Pancreas (tissue), 10 donors: ENCODE results near the gene PRR30. TPM values are rescaled to one million over a fixed set of nuclear protein-coding genes. Genes with fewer than 3 reads are reported as not detected.
A peak's percentile ranks its signal among the peaks of the same experiment; 100 is the strongest.

Experiments
- ATAC-seq, 4 donors: fragments of 200-7000 bp; cut with Tn5 transposase; one replicate each; pipeline versions ENCODE4 v1.8.0 to v1.9.1; 2020; ENCODE audit warnings: mild to moderate bottlenecking in 4 of 4, moderate library complexity in 4 of 4
- DNase-seq, 6 donors: peaks; one replicate each; pipeline ENCODE4 v3.0.0-alpha.2; 2020
- FAIRE-seq: peaks from 2 replicates; lab custom pipeline; 2012; peaks lifted over from hg19 to GRCh38; lab: Jason Lieb, UNC
- H3K27ac ChIP-seq, 4 donors: fragments of 200-600 bp; sonication (generic); 1 replicate in 3 of 4; 2 replicates in 1 of 4; pipeline versions ENCODE4 v1.5.0 to v1.8.0; 2020
- H3K27me3 ChIP-seq, 4 donors: fragments of 200-600 bp; one replicate each; pipeline ENCODE4 v1.8.0; 2021
- H3K36me3 ChIP-seq, 3 donors: fragments of 200-600 bp; sonication (generic) in 1 of 3; one replicate each; pipeline versions ENCODE4 v1.5.0 to v1.8.0; 2020 to 2021
- H3K4me1 ChIP-seq, 3 donors: fragments of 200-600 bp; one replicate each; pipeline ENCODE4 v1.8.0; 2021
- H3K4me3 ChIP-seq, 4 donors: fragments of 200-600 bp; sonication (generic) in 2 of 4; one replicate each; pipeline versions ENCODE4 v1.5.0 to v1.8.0; 2020 to 2021
- H3K9me3 ChIP-seq, 4 donors: fragments of 200-600 bp; one replicate each; pipeline ENCODE4 v1.8.0; 2021
- WGBS, 2 donors: extraction: QIAGEN DNeasy Blood & Tissue Kit; methylation state at CpG; one replicate each; pipeline ENCODE4 v1.1.7; 2013; 5-methylcytosine and 5-hydroxymethylcytosine counted together
- intact Hi-C, 3 donors: fragments of 100-400 bp; cut with DNase I; formaldehyde crosslinking; loops; one replicate each; pipeline versions ENCODE4 v1.11.1 to v1.14.2; 2022
- polyA plus RNA-seq, 2 donors: library from polyadenylated mRNA; stranded (reverse); fragments of 200-250 nt; gene quantifications; one replicate each; pipeline ENCODE4 v1.2.3, GENCODE V29; 2013
- total RNA-seq, 6 donors: library from RNA; stranded (reverse); fragmentation: NEBNext Ultra II Directional in 4 of 6; extraction: Animal tissue kit (Norgen Biotek cat#: 25700) in 4 of 6; gene quantifications; one replicate each; pipeline versions ENCODE4 v1.2.1 to v1.2.4, GENCODE V29; 2021 to 2023
- TF ChIP-seq, protein P1 (sequence below), 4 donors: fragments of 200-600 bp; sonication (generic) in 3 of 4; IDR thresholded peaks; one replicate each; pipeline versions ENCODE4 v1.5.0 to v1.8.0; 2021; ENCODE audit warnings: antibody characterized with exemption in 4 of 4
- donor health status: healthy with polysubstance abuse.
- donor health status: DM: no; HTN: no; CAD: no; lungs with moderate emphysema.
- donor health status: DM: no; HTN: no; CAD: no.
- donor health status: control.
- donor health status: control.
- donor health status: Bipolar disorder and iron deficiency.
- donor health status: DM: yes; HTN: yes; CAD: no.
- donor health status: DM: no; HTN: no; CAD: no.
- donor health status: DM: no; HTN: no; CAD: no.
- donor health status: DM: yes; HTN: yes; CAD: no.

Gene PRR30
- total and polyA plus RNA-seq, 8 donors, result not detected

DNA sequence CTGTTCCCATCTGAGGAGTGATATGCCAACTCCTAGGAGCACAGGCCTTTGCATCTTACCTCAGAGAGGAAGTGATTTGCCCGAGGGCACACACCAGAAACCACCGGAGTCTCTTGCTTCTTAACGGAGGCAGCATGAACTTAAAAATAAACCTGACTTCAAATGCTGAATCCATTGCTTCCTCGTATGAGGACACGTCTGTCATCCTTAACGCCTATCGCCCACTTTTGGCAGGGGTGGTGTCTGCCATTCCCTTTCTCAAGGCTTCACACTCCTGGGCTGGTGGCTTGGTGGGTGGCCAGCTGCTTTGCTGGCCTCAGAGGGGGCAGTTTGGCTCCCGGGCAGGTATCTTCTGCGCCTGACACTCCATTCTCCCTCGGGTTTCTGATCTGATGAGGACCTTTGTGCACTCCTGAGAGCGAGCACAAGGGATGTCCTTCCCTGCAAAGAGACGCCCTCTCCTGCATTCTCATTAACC is 3.7 kb downstream of the PRR30 start:
- no peak overlapping the region for H3K27ac ChIP-seq
- FAIRE-seq, result no peak
- intact Hi-C loops, result no loop called here

DNA sequence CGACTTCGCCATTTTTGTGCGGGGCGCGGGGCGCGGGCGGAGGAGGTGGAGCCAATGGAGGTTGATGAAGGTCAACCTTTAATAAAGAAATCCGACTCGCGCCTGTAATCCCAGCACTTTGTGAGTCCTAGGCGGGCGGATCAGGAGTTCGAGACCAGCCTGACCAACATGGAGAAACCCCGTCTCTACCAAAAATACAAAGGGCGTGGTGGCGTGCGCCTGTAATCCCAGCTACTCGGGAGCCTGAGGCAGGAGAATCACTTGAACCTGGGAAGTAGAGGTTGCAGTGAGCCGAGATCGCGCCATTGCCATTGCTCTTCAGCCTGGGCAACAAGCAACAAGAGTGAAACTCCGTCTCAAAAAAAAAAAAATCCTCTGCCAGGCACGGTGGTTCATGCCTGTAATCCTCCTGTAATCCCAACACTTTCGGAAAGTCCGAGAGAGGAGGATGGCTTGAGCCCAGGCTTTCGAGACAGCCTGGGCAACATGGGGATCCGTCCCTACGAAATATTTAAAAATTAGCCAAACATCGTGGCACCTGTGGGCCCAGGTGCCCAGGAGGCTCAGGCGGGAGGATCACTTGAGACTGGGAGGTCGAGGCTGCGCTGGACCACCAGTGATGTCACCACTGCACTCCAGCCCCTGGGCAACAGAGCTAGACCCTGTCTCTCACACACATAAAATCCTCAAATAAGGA is 4.3 kb downstream of the PRR30 start:
- Histone ChIP-seq H3K4me3 (peak overlapping the region in 3 of 4 donors; percentile 75 to 98 (median 94)), H3K36me3 (peaks cover 6 to 16% (median 12%) of the 10 kb centered on the region in 3 donors), H3K4me1 (peaks cover 0 to 6% (median 6%) of the 10 kb centered on the region in 3 donors), H3K27ac (peak overlapping the region in 3 of 4 donors; percentile 73 to 81 (median 74)), H3K27me3 (no peaks in the 10 kb centered on the region), H3K9me3 (no peaks in the 10 kb centered on the region)
- 53 to 54% methylated on average over 33 of the region's 33 CpGs for WGBS, 2 donors
- intact Hi-C loops, result no loop called here
- DNase-seq (no peak), ATAC-seq (no peak), FAIRE-seq (no peak)
- TF ChIP-seq, protein P1, sequence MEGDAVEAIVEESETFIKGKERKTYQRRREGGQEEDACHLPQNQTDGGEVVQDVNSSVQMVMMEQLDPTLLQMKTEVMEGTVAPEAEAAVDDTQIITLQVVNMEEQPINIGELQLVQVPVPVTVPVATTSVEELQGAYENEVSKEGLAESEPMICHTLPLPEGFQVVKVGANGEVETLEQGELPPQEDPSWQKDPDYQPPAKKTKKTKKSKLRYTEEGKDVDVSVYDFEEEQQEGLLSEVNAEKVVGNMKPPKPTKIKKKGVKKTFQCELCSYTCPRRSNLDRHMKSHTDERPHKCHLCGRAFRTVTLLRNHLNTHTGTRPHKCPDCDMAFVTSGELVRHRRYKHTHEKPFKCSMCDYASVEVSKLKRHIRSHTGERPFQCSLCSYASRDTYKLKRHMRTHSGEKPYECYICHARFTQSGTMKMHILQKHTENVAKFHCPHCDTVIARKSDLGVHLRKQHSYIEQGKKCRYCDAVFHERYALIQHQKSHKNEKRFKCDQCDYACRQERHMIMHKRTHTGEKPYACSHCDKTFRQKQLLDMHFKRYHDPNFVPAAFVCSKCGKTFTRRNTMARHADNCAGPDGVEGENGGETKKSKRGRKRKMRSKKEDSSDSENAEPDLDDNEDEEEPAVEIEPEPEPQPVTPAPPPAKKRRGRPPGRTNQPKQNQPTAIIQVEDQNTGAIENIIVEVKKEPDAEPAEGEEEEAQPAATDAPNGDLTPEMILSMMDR (IDR thresholded peaks at IDR 0.05), result no peak

More for the DNA sequence above, 3.7 kb downstream of the PRR30 start:
- 86 to 91% methylated on average over 12 of the region's 12 CpGs for WGBS, 2 donors
- Histone ChIP-seq H3K36me3 (peaks cover 6 to 15% (median 10%) of the 10 kb centered on the region in 3 donors), H3K4me1 (peaks cover 0 to 6% (median 6%) of the 10 kb centered on the region in 3 donors), H3K4me3 (no peak overlapping the region), H3K27me3 (no peaks in the 10 kb centered on the region), H3K9me3 (no peaks in the 10 kb centered on the region)
- ATAC-seq, result no peak
- TF ChIP-seq, protein P1 (IDR thresholded peaks at IDR 0.05), result no peak
- no peak for DNase-seq

DNA sequence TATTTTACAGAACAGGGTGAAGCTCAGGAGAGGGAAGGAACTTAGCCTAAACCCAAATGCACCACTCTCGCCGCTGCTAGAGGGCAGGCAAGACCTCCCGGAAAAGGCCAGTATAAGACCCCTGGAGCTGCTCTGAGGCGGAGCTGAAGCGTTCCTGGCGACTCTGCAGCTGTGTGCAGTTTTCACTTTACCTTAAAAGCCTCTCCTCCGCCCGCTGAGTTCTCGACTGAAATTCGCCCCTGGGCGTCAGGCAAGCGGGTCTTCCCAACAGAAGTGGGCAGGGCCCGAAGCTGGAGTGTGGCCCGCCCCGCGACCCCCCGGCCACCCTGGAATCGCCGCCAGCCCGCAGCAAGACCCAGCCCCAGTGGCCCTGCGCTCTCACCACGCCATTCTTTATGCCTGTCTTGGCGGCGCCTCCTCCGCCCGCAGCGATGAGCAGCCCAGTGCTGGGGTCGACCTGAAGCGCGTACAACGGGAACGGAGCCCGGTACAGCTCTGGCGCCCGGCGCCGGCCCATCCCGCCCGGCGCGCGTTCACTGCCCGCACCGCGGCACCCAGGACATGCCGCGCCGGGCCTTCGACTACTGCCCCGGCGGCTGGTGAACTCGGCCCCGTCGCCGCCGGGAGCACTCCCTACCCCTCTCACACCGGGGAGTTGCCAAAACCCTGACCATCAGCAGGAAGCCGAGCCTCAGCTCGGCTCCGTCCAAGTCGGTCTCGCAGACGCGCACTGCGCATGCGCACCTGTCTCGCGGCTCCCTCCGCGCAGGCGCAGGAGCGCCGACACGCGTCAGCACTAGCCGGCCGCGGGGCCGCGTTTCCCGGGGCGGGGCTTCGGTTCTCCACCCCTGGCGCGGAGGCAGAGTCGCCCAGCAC is 5.1 kb downstream of the PRR30 start, which contains the start of gene PREB:
PREB (minus strand) TSS at position 732 of the 876 bp plus-strand sequence; CDS start at position 517, 215 bp downstream.
- 0% methylated on average over 59 to 86 of the region's 86 CpGs for WGBS, 2 donors
- TF ChIP-seq, protein P1 (IDR thresholded peaks at IDR 0.05), result no peak
- DNase-seq, result peak; percentile 96 to 100 (median 99)

DNA sequence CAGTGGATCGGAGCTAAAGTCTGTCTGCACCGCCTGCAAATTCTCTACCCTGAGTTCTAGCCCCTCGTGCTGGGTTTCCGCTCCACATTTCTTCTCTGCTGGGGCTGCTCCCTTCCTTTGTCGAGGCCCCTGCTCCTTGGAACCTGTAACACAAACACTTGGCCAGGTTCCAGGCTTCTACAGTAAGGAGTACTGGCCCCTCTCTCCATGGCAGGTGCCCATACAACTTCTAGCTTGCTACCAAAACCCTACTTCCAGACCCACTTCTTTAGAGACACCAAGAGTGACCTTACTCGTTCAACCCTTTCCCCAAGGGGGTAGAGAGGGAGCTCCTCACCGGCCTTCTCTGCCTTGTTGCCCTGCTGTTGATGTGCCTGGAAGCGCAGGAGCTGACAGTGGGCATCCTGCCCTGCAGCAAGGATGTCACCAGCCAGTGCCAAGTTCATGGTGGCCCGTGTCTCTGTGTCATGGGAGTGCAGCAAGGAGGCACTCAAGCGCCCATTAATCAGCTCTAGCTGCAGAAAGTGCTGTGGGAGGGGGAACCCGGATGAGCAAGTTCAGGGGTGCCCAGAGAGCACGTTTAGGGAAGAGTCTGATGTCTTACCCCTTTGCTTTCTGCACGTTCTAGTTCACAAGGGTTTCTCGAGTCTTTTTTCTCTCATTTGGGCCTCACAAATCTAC is 5.9 kb downstream of the PRR30 start:
- DNase-seq (peak in 1 of 6 donors; percentile 49), ATAC-seq (no peak), FAIRE-seq (no peak)
- Histone ChIP-seq H3K9me3 (no peaks in the 10 kb centered on the region), H3K36me3 (peaks cover 6 to 16% (median 12%) of the 10 kb centered on the region in 3 donors), H3K27ac (peak overlapping the region in 1 of 4 donors; percentile 81), H3K4me3 (peak overlapping the region; percentile 75 to 98 (median 86)), H3K27me3 (no peaks in the 10 kb centered on the region), H3K4me1 (peaks cover 0 to 6% (median 6%) of the 10 kb centered on the region in 3 donors)
- intact Hi-C loops, result no loop called here
- WGBS, 2 donors, result 22 to 26% methylated on average over 14 of the region's 14 CpGs
- TF ChIP-seq, protein P1 (IDR thresholded peaks at IDR 0.05), result no peak

More for the DNA sequence above, 5.1 kb downstream of the PRR30 start, which contains the start of gene PREB:
- Histone ChIP-seq H3K27me3 (no peaks in the 10 kb centered on the region), H3K27ac (peak within 1 kb of the TSS; percentile 68 to 81 (median 74)), H3K4me1 (peaks cover 0 to 6% (median 6%) of the 10 kb centered on the region in 3 donors), H3K36me3 (peaks cover 6 to 16% (median 12%) of the 10 kb centered on the region in 3 donors), H3K4me3 (peak within 1 kb of the TSS; percentile 75 to 98 (median 86)), H3K9me3 (no peaks in the 10 kb centered on the region)
- intact Hi-C loops, result no loop called here
- ATAC-seq (peak; percentile 95 to 97 (median 97)), FAIRE-seq (no peak)
